GM23338 (cell line): ENCODE measurements around the gene SLC22A17. TPM values are rescaled to one million over a fixed set of nuclear protein-coding genes. Genes with fewer than 3 reads are reported as not detected.

Source experiments
- ATAC-seq: fragments of 200-7000 bp; cut with Tn5 transposase; 3 replicates; pipeline ENCODE4 v1.9.1; 2020
- DNase-seq: peaks from one replicate; pipeline ENCODE4 v3.0.0-alpha.2; 2015; ENCODE audit warnings: low spot score
- H2AFZ ChIP-seq: fragments of 200-600 bp; sonication (generic); 2 replicates; pipeline ENCODE4 v1.8.0; 2016; ENCODE audit warnings: antibody characterized with exemption, mild to moderate bottlenecking, moderate library complexity
- H3F3A ChIP-seq: fragments of 200-600 bp; sonication (generic); replicated peaks from 2 replicates; pipeline ENCODE4 v1.8.0; 2017; ENCODE audit warnings: antibody characterized with exemption, mixed run types, low read depth
- H3K27ac ChIP-seq: fragments of 200-600 bp; sonication (generic); 2 replicates; pipeline ENCODE4 v1.6.1; 2016; ENCODE audit warnings: low read depth
- H3K27me3 ChIP-seq: fragments of 200-600 bp; sonication (generic); 2 replicates; pipeline ENCODE4 v1.8.0; 2016; ENCODE audit warnings: mild to moderate bottlenecking, mixed run types, moderate library complexity; ENCODE audit not compliant: insufficient read depth
- H3K36me3 ChIP-seq: fragments of 200-600 bp; sonication (generic); 2 replicates; pipeline ENCODE4 v1.8.0; 2016; ENCODE audit warnings: mild to moderate bottlenecking; ENCODE audit not compliant: insufficient read depth
- H3K4me1 ChIP-seq: fragments of 200-600 bp; sonication (generic); 2 replicates; pipeline ENCODE4 v1.8.0; 2016; ENCODE audit warnings: mild to moderate bottlenecking, moderate library complexity; ENCODE audit not compliant: insufficient read depth
- H3K4me2 ChIP-seq: fragments of 200-600 bp; sonication (generic); 2 replicates; pipeline ENCODE4 v1.7.1; 2017; ENCODE audit warnings: mixed run types
- H3K4me3 ChIP-seq: fragments of 200-600 bp; sonication (generic); 2 replicates; pipeline ENCODE4 v1.6.1; 2016; ENCODE audit warnings: mixed run types
- H3K79me2 ChIP-seq: fragments of 200-600 bp; sonication (generic); replicated peaks from 2 replicates; pipeline ENCODE4 v1.8.0; 2017; ENCODE audit warnings: mild to moderate bottlenecking; ENCODE audit not compliant: insufficient read depth
- H3K9me2 ChIP-seq: fragments of 200-600 bp; sonication (generic); 2 replicates; pipeline ENCODE4 v1.8.0; 2017; ENCODE audit not compliant: insufficient read depth
- H4K20me1 ChIP-seq: fragments of 200-600 bp; sonication (generic); replicated peaks from 2 replicates; pipeline ENCODE4 v1.8.0; 2017; ENCODE audit warnings: mild to moderate bottlenecking; ENCODE audit not compliant: insufficient read depth
- H3K27ac Mint-ChIP-seq: 2 replicates; pipeline ENCODE4 v1.8.0; 2020; ENCODE audit warnings: inconsistent platforms, mild to moderate bottlenecking, moderate library complexity, mixed read lengths
- H3K27me3 Mint-ChIP-seq: 3 replicates; pipeline ENCODE4 v1.8.0; 2022; ENCODE audit warnings: low read depth, mild to moderate bottlenecking, moderate library complexity, mixed read lengths, inconsistent platforms; ENCODE audit not compliant: insufficient read depth, poor library complexity
- H3K36me3 Mint-ChIP-seq: 3 replicates; pipeline ENCODE4 v1.8.0; 2021; ENCODE audit warnings: low read depth, mild to moderate bottlenecking, inconsistent platforms, moderate library complexity, mixed read lengths
- H3K4me1 Mint-ChIP-seq: 3 replicates; pipeline ENCODE4 v1.8.0; 2020; ENCODE audit warnings: mild to moderate bottlenecking, inconsistent platforms, mixed read lengths
- H3K4me3 Mint-ChIP-seq: 3 replicates; pipeline ENCODE4 v1.8.0; 2021; ENCODE audit warnings: moderate library complexity, mild to moderate bottlenecking, inconsistent platforms, mixed read lengths
- H3K9me3 Mint-ChIP-seq: 3 replicates; pipeline ENCODE4 v1.8.0; 2020; ENCODE audit warnings: moderate library complexity, mild to moderate bottlenecking, inconsistent platforms, mixed read lengths
- EZH2phosphoT487 ChIP-seq: fragments of 200-600 bp; sonication (generic); IDR thresholded peaks from one replicate; pipeline ENCODE4 v1.8.1; 2018; ENCODE audit warnings: antibody characterized with exemption; ENCODE audit not compliant: unreplicated experiment
- NANOG ChIP-seq: IDR thresholded peaks from 2 replicates; pipeline ENCODE4 v1.6.1; 2016; ENCODE audit warnings: antibody characterized with exemption, borderline replicate concordance
- POLR2AphosphoS5 ChIP-seq: IDR thresholded peaks from 2 replicates; pipeline ENCODE4 v1.6.1; 2016; ENCODE audit warnings: antibody characterized with exemption, low read depth
- STAT1 ChIP-seq: IDR thresholded peaks from one replicate; pipeline ENCODE4 v1.6.1; 2016; ENCODE audit warnings: antibody characterized with exemption; ENCODE audit not compliant: unreplicated experiment
- ZNF331 ChIP-seq: fragments of 250-450 bp; sonication (Bioruptor Pico); IDR thresholded peaks from 2 replicates; pipeline ENCODE4 v1.5.0; 2020; ENCODE audit warnings: low read depth, mild to moderate bottlenecking, moderate library complexity
- polyA plus RNA-seq: library from polyadenylated mRNA; unstranded; fragments of >200 nt; fragmentation: Nextera tagmentation; extraction: Ambion mirVana; gene quantifications from 2 replicates; pipeline ENCODE4 v1.2.1, GENCODE V29; 2016
- total RNA-seq: library from RNA; depleted of rRNA; stranded (reverse); fragments of >200 nt; shearing (Covaris generic); gene quantifications from 2 replicates; pipeline ENCODE4 v1.2.3, GENCODE V29; 2014
- TF ChIP-seq, protein P1 (sequence below): IDR thresholded peaks from one replicate; pipeline ENCODE4 v1.6.1; 2018; ENCODE audit warnings: antibody characterized with exemption; ENCODE audit not compliant: unreplicated experiment
- TF ChIP-seq, protein P2 (sequence below): IDR thresholded peaks from 2 replicates; pipeline ENCODE4 v1.6.1; 2016; ENCODE audit warnings: antibody characterized with exemption
- TF ChIP-seq, protein P3 (sequence below), 2 experiments: fragments of 200-600 bp in 1 of 2; sonication (generic) in 1 of 2; conservative IDR thresholded peaks; 2 replicates each; pipeline versions ENCODE4 v1.5.1 to v1.6.1; 2016 to 2017; ENCODE audit warnings: antibody characterized with exemption in 2 of 2, low read depth in 2 of 2, mild to moderate bottlenecking in 2 of 2, moderate library complexity in 1 of 2
- TF ChIP-seq, protein P4 (sequence below): fragments of 250-450 bp; sonication (Bioruptor Pico); IDR thresholded peaks from 2 replicates; pipeline ENCODE4 v1.5.0; 2020; ENCODE audit warnings: mild to moderate bottlenecking, moderate library complexity

SLC22A17 gene
- total and polyA plus RNA-seq, 2 experiments from 2014 or later, result 28.6 to 56.6 TPM

DNA sequence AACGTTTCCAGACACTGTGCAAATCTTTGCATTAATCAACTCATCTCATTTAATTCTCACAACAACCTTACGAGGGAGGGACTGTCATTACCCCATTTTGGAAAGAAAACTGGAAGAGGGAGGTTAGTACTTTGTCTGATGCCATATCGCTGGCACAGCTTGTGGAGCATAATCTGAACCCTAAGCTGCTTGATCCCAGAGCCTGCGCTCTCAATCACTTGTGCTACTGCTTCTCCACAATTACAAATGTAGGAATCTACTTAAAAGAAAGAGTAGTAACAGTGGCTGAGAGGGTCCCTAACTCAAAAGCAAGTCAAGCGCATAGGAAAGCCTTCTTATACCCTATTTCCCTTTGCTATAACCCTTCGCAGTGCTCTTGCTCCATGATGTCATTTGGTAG, 9.1 kb upstream of the SLC22A17 start:
- Mint-ChIP-seq H3K4me3 (no peak overlapping the region; the same call in 2 of the 3 replicates), H3K27ac (no peak overlapping the region), H3K9me3 (no peaks in the 10 kb centered on the region; the same call in 2 of the 3 replicates), H3K36me3 (peaks cover 27% of the 10 kb centered on the region), H3K27me3 (peaks cover 25% of the 10 kb centered on the region), H3K4me1 (peaks cover 36% of the 10 kb centered on the region)
- ATAC-seq (no peak), DNase-seq (no peak)
- Histone ChIP-seq H3K9me2 (no peaks in the 10 kb centered on the region), H3K4me2 (no peak overlapping the region), H3K27me3 (peaks cover 16% of the 10 kb centered on the region), H3K4me3 (no peak overlapping the region), H3K79me2 (peaks cover 6% of the 10 kb centered on the region; the same call in 1 of the 2 replicates), H3K27ac (no peak overlapping the region), H4K20me1 (peaks cover 3% of the 10 kb centered on the region; the same call in 1 of the 2 replicates), H3F3A (peaks cover 12% of the 10 kb centered on the region), H3K4me1 (peaks cover 24% of the 10 kb centered on the region), H2AFZ (no peak overlapping the region), H3K36me3 (no peaks in the 10 kb centered on the region)
- no peak for TF ChIP-seq POLR2AphosphoS5
- TF ChIP-seq, protein P1, sequence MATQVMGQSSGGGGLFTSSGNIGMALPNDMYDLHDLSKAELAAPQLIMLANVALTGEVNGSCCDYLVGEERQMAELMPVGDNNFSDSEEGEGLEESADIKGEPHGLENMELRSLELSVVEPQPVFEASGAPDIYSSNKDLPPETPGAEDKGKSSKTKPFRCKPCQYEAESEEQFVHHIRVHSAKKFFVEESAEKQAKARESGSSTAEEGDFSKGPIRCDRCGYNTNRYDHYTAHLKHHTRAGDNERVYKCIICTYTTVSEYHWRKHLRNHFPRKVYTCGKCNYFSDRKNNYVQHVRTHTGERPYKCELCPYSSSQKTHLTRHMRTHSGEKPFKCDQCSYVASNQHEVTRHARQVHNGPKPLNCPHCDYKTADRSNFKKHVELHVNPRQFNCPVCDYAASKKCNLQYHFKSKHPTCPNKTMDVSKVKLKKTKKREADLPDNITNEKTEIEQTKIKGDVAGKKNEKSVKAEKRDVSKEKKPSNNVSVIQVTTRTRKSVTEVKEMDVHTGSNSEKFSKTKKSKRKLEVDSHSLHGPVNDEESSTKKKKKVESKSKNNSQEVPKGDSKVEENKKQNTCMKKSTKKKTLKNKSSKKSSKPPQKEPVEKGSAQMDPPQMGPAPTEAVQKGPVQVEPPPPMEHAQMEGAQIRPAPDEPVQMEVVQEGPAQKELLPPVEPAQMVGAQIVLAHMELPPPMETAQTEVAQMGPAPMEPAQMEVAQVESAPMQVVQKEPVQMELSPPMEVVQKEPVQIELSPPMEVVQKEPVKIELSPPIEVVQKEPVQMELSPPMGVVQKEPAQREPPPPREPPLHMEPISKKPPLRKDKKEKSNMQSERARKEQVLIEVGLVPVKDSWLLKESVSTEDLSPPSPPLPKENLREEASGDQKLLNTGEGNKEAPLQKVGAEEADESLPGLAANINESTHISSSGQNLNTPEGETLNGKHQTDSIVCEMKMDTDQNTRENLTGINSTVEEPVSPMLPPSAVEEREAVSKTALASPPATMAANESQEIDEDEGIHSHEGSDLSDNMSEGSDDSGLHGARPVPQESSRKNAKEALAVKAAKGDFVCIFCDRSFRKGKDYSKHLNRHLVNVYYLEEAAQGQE, result no peak
- TF ChIP-seq STAT1, result no peak
- TF ChIP-seq NANOG, result no peak
- TF ChIP-seq EZH2phosphoT487, result no peak
- TF ChIP-seq, protein P2, sequence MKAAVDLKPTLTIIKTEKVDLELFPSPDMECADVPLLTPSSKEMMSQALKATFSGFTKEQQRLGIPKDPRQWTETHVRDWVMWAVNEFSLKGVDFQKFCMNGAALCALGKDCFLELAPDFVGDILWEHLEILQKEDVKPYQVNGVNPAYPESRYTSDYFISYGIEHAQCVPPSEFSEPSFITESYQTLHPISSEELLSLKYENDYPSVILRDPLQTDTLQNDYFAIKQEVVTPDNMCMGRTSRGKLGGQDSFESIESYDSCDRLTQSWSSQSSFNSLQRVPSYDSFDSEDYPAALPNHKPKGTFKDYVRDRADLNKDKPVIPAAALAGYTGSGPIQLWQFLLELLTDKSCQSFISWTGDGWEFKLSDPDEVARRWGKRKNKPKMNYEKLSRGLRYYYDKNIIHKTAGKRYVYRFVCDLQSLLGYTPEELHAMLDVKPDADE, result no peak
- TF ChIP-seq, protein P3, sequence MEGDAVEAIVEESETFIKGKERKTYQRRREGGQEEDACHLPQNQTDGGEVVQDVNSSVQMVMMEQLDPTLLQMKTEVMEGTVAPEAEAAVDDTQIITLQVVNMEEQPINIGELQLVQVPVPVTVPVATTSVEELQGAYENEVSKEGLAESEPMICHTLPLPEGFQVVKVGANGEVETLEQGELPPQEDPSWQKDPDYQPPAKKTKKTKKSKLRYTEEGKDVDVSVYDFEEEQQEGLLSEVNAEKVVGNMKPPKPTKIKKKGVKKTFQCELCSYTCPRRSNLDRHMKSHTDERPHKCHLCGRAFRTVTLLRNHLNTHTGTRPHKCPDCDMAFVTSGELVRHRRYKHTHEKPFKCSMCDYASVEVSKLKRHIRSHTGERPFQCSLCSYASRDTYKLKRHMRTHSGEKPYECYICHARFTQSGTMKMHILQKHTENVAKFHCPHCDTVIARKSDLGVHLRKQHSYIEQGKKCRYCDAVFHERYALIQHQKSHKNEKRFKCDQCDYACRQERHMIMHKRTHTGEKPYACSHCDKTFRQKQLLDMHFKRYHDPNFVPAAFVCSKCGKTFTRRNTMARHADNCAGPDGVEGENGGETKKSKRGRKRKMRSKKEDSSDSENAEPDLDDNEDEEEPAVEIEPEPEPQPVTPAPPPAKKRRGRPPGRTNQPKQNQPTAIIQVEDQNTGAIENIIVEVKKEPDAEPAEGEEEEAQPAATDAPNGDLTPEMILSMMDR (conservative IDR thresholded peaks at IDR 0.05; ENCODE audit: low read depth in 2 of 2), result no peak
- TF ChIP-seq, protein P4, sequence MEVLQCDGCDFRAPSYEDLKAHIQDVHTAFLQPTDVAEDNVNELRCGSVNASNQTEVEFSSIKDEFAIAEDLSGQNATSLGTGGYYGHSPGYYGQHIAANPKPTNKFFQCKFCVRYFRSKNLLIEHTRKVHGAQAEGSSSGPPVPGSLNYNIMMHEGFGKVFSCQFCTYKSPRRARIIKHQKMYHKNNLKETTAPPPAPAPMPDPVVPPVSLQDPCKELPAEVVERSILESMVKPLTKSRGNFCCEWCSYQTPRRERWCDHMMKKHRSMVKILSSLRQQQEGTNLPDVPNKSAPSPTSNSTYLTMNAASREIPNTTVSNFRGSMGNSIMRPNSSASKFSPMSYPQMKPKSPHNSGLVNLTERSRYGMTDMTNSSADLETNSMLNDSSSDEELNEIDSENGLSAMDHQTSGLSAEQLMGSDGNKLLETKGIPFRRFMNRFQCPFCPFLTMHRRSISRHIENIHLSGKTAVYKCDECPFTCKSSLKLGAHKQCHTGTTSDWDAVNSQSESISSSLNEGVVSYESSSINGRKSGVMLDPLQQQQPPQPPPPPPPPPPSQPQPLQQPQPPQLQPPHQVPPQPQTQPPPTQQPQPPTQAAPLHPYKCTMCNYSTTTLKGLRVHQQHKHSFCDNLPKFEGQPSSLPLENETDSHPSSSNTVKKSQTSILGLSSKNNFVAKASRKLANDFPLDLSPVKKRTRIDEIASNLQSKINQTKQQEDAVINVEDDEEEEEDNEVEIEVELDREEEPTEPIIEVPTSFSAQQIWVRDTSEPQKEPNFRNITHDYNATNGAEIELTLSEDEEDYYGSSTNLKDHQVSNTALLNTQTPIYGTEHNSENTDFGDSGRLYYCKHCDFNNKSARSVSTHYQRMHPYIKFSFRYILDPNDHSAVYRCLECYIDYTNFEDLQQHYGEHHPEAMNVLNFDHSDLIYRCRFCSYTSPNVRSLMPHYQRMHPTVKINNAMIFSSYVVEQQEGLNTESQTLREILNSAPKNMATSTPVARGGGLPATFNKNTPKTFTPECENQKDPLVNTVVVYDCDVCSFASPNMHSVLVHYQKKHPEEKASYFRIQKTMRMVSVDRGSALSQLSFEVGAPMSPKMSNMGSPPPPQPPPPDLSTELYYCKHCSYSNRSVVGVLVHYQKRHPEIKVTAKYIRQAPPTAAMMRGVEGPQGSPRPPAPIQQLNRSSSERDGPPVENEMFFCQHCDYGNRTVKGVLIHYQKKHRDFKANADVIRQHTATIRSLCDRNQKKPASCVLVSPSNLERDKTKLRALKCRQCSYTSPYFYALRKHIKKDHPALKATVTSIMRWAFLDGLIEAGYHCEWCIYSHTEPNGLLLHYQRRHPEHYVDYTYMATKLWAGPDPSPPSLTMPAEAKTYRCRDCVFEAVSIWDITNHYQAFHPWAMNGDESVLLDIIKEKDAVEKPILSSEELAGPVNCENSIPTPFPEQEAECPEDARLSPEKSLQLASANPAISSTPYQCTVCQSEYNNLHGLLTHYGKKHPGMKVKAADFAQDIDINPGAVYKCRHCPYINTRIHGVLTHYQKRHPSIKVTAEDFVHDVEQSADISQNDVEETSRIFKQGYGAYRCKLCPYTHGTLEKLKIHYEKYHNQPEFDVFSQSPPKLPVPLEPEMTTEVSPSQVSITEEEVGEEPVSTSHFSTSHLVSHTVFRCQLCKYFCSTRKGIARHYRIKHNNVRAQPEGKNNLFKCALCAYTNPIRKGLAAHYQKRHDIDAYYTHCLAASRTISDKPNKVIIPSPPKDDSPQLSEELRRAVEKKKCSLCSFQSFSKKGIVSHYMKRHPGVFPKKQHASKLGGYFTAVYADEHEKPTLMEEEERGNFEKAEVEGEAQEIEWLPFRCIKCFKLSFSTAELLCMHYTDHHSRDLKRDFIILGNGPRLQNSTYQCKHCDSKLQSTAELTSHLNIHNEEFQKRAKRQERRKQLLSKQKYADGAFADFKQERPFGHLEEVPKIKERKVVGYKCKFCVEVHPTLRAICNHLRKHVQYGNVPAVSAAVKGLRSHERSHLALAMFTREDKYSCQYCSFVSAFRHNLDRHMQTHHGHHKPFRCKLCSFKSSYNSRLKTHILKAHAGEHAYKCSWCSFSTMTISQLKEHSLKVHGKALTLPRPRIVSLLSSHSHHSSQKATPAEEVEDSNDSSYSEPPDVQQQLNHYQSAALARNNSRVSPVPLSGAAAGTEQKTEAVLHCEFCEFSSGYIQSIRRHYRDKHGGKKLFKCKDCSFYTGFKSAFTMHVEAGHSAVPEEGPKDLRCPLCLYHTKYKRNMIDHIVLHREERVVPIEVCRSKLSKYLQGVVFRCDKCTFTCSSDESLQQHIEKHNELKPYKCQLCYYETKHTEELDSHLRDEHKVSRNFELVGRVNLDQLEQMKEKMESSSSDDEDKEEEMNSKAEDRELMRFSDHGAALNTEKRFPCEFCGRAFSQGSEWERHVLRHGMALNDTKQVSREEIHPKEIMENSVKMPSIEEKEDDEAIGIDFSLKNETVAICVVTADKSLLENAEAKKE (CRISPR knock-in tag), result no peak
- no peak for TF ChIP-seq ZNF331
